ENCODE measurements around the gene TMEM204.

Gene TMEM204

GRCh38 chr16:1533443-1533951 is at the start of gene TMEM204:
TMEM204 (plus strand) TSS chr16:1533666; CDS start chr16:1534276, 610 bp downstream.
- DNase-seq = peak; percentile 84

GRCh38 chr16:1485847-1486496 is 47.5 kb upstream of the TMEM204 start:
- no peak for DNase-seq

GRCh38 chr16:1486551-1487390 is 46.7 kb upstream of the TMEM204 start:
- DNase-seq = no peak

GRCh38 chr16:1487395-1488053 is 45.9 kb upstream of the TMEM204 start:
- no peak for DNase-seq

GRCh38 chr16:1488054-1488601 is 45.3 kb upstream of the TMEM204 start:
- no peak for DNase-seq

- DNase-seq = no peak
Observed at GRCh38 chr16:1488619-1489018, 44.8 kb upstream of the TMEM204 start, which contains the start of gene PTX4. PTX4 (minus strand) TSS chr16:1488944; CDS start chr16:1488909, 35 bp downstream.

GRCh38 chr16:1489077-1489476 is 44.4 kb upstream of the TMEM204 start:
- DNase-seq = no peak

GRCh38 chr16:1491327-1491726 is 42.1 kb upstream of the TMEM204 start:
- DNase-seq = no peak

- no peak for DNase-seq
Observed at GRCh38 chr16:1492082-1492922, 41.2 kb upstream of the TMEM204 start.

- DNase-seq = peak; percentile 76
Observed at GRCh38 chr16:1492923-1493745, 40.3 kb upstream of the TMEM204 start, which contains the start of gene TELO2. TELO2 (plus strand) TSS chr16:1493360; CDS start chr16:1494282, 922 bp downstream.

- peak; percentile 17 for DNase-seq
Observed at GRCh38 chr16:1493746-1494094, 39.7 kb upstream of the TMEM204 start.

GRCh38 chr16:1494129-1494640 is 39.3 kb upstream of the TMEM204 start:
- DNase-seq = peak; percentile 60

GRCh38 chr16:1494711-1495110 is 38.8 kb upstream of the TMEM204 start:
- DNase-seq = peak; percentile 9

- DNase-seq = no peak
Observed at GRCh38 chr16:1495211-1495888, 38.1 kb upstream of the TMEM204 start.

- DNase-seq = no peak
Observed at GRCh38 chr16:1495889-1496262, 37.6 kb upstream of the TMEM204 start.

GRCh38 chr16:1496464-1496863 is 37.0 kb upstream of the TMEM204 start:
- no peak for DNase-seq

GRCh38 chr16:1497014-1497598 is 36.4 kb upstream of the TMEM204 start:
- no peak for DNase-seq

- no peak for DNase-seq
Observed at GRCh38 chr16:1498899-1499676, 34.4 kb upstream of the TMEM204 start.

Data from fibroblast of skin of right quadriceps (primary cell).